HG02884 (cell line): Measurements from ENCODE around the gene TPMT.
"Not testable (repeated sequence)": the region's sequence is repeated elsewhere in the genome, so short reads cannot be mapped to it uniquely, and the experiment has no call there.

Experiments used
- ATAC-seq: cut with Tn5 transposase; IDR thresholded peaks from one replicate; pipeline ENCODE4 v1.9.1; 2021; ENCODE audit warnings: mild to moderate bottlenecking, moderate library complexity; ENCODE audit not compliant: unreplicated experiment

Gene TPMT

DNA sequence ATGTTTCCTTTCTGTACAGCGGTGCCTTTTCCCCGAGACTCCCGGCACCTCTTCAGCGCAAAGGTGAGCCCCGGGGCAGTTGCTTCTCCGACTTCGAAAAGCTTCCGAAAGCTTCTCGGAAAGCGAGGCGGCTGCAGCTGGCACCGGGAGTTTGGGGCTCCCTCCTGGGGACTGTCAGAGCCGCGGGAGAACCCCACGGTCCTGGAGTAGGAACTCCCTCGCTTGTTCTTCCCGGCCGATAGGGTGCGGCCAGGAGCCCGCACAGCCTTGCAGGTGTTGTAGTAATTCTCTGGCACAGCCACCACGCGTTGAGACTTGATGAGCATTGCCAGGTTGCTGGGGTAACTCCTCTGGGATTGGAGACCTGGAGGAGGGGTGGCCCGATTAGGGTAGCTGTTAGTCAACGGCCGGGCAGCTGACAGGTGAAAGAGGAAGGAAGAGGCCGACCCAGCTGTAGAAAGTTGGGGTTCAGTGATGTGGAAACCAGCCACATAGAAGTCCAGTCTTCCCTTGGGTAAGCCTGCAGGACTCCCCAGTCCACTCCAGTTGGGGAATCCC, 1.1 kb upstream of the TPMT start:
- ATAC-seq: peak; percentile 37

DNA sequence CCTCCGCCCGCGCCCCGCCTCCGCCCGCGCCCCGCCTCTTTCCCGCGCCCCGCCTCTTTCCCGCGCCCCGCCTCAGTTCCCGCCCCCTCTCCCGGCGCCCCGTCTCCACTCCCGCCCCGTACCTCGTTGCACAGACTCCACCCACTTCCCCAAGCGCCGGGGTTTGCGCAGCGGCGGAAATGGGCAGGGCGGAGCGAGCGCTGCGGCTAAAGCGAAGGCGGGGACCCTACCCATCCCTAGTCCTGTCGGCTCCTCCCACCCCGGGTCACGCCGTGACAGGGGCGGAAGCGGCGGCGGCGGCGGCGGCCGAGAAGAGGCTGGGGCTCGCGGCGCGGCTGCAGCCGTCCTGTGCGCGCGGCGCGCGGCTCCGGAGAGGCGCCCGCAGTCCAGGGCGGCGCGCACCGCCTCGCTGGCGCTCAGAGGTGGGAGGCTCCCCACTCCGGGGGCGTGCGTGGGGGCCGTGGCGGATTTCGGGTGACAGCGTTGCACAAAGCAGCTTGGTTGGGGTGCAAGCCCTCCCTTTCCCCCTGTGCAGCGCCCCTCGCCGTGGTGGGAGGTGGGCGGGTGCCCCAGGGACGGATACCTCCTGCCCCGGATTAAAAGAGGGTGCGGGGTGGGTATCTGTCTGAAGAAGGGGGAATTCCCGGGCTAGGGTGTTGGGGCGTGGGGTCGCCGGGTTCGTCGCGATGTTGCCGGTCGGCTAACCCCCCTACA, 430 bp upstream of the TPMT start, which contains the start of gene KDM1B:
TSS of gene KDM1B (plus strand) at position 273 of the 714 bp plus-strand sequence. CDS start 4,474 bp downstream, outside the sequence.
- ATAC-seq: peak; percentile 74

DNA sequence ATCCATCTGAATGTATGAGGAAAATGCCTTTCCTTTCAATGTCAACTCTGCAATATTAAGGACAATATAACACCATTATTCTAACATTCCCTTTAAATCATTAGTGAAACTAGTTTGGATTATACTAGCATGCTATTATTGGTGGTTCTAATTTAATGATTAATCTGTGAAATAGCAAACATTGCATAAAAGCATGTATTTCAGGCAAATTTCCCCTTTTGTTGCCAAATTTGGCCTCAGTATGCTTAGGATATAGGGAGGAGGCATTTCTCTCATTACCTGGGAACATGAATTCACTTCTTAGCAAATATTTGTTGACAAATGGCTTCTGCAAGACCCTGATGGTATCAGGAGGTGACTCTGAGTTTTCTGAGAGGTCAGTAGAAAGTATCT, 1.6 kb downstream of the TPMT start:
- no peak for ATAC-seq

DNA sequence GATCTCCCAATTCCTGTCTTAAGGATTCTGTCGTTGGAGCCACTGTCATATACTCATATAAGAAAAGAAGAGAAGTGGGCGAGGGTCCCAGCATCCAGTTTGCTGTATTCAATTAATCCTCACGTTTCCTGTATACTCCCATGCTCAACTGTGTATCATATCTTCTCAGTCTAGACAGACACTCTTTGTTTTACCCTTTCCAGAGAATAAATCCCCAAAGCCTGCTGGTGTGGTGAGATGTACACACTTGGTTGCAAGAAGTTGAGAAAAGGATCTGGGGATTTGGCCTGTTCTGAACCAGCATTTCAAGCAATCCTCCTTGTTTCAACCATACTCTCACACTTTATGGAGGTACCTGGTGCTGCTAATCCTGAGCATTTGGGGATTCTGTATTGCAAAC, 3.1 kb downstream of the TPMT start:
- ATAC-seq: no peak

DNA sequence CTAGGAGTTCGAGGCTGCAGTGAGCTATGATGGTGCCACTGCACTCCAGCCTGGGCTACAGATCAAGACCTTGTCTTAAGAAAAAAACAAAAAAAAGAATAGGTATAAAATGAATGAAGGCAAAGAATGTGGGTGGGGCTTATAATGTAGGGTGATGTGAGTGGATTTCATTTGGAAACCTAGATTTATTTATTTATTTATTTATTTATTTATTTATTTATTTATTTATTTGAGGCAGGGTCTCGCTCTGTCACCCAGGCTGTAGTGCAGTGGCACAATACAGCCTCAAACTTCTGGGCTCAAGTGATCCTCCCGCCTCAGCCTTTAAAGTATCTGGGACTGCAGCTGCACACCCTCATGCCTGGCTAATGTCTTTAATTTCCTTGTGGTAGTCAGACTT, 3.5 kb downstream of the TPMT start:
- not testable (repeated sequence) for ATAC-seq

DNA sequence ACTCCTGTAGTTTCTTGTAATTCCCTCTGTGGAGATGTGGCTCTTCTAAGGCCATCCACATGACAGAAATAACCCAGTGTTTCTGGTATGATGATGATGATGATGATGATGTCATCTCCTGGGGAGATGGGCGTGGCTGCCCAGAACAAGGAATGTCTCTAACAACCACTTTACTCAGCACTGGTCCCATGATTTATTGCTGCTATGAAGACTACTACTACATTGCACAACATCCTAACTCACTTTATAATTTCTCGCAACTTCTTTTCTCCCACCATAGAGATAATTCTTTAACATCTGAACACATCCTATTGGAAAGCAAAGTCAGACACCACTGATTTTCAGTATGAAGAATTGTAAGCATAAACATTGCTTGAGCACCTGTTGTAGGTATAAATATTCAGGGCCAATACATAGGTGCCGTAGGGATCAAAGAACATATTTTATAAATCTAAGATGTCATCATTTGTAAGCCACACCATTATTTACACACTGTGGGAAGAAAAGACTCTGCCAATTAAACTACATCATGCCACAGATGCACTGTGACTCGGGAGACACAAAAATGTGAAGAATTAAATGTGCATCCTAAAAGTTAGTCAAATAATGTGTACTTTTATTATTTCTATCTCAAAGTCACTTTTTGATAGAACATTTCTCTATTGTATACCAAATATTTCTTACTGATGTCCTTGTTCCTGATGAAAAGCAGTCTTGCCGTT, 6.4 kb downstream of the TPMT start:
- ATAC-seq: no peak

DNA sequence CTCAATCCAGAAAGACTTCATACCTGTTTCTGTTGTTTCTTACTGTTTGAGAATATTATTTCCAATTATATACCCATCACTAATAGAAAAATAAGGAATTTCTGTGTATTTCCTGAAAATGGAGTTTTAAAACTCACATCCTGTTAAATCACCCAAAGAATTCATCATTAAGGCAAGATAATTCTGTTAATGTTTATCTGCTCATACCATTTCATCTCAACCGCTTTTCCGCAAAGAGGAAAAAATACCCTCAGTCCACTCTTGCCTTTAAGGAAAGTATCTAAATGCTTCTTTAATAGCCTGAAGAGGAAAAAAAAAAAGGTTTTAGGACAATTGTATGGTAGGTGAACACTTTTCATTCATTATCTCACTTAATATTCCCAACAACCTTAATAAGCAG, 7.3 kb downstream of the TPMT start:
- no peak for ATAC-seq

DNA sequence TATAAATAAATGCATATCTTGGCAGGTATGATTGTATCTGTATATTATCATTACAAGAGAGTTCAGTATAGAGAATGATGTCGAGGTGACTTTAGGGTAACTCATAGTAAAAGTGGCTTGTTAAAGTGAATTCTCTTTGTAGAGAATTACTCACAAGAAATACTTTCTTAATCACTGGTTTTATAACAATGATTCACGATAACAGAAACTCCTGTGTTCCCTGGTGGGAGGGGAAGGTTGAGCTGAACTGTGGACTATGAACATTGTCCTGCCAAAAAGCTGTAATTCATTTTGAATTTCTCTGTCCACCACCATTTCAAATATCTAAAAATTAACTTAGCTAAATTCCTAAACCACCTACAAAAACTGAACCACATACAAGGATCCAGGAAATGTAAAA, 7.7 kb downstream of the TPMT start:
- ATAC-seq: no peak

DNA sequence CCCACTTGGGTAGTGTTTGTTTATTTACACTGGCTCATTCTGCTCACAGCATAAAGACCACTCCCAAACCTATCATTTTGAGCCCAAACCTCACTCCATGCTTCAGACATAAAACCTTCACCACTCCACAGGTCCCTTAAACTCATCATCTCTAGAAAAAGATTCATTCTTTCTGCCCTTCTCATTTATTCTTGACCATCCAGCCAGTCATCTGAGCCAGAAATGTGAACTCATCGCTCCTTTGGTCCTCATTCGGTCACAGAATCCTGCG, 12.4 kb downstream of the TPMT start:
- ATAC-seq: no peak

DNA sequence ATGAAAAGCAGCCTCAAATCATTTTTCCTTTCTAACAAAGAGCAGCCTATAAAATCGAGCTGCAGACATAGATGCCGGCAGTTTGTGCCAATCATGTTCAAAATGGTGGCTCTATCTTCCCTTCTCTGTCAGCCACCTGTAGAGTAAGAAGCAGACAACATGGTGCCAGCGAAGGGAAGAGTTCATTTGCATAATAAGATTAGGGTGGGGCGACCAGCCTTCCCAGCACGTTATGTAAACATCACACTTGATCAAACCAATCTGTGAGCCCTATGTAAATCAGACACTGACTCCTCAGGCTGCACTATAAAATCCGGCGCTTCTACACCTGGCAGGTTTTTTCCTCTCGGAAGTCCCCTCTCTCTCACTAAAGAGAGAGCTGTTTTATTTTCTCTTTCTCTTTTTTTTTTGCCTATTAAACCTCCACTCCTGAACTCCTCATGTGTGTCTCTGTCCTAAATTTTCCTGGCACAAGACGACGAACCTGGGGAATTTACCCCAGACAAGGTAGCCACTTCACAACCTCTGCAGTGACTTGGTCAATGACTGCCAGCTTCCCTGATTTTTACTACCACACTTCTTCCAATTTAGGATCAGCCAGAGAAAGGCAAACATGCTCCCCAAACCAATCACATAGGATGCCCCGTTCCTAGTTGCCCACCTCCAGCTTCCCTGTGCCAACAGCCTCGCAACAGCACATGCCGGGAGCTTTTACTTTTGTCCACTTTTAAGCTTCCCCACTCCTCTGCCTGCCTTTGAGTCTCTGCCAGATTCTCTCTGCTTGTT, 12.9 kb downstream of the TPMT start:
- ATAC-seq: no peak

DNA sequence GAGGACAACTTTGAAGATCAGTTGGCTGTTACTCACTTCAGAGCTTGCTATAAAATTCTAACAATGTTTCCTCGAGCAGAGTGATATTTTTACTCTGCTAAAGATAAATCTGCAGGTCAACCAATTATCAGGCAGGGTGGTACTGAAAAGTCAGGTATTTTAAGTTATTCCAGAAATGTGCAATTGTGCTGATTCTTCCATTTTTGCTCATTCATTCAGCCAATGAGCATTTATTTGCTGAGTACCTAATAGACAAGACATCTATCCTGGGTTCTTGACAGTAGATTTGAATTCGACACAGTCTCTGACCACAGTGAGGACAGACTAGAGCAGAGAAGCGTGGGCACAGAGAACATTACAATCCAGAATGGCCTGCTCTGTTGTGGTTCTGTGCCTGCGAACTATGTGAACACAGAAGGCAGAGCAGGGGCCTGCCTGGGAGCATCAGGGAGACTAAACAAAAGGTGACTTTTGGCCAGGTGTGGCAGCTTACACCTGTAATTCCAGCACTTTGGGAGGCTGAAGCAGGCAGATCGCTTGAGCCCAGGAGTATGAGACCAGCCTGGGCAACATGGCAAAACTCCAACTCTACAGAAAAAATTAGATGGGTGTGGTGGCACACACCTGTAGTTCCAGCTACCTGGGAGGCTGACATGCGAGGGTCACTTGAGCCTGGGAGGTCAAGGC, 14.8 kb downstream of the TPMT start:
- ATAC-seq: no peak

DNA sequence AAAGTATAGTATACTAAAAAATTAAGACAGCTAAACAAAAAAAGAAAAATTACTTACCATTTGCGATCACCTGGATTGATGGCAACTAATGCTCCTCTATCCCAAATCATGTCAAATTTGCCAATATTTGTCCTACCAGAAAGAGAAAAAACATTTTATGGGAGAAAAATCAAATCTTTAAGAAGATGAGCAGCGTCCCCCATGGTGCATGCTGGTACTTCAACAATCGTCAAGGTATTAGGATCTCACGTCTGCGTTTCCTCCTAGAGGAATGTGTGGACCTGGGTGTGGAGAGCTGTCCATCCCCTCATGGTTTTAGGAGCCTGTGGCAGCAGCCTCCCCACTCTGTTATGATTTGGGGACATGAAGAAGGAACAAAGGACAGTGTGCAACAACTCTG, 16.0 kb downstream of the TPMT start:
- no peak for ATAC-seq

DNA sequence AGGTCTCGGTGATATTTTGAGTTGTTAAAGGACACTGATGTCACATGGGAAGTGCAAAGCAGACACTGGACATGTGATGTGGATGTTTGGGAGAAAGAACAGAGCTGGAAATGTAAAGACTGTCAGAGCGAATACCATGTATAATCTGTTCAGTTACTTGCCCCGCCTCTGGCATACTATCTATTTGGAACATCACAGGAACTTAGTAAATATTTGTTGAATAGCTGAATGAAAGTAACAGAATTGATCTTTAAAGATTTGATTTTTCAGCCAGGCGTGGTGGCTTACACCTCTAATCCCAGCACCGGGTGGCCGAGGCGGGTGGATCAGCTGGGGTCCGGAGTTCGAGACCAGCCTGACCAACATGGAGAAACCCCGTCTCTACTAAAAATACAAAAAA, 18.6 kb downstream of the TPMT start:
- ATAC-seq: no peak

DNA sequence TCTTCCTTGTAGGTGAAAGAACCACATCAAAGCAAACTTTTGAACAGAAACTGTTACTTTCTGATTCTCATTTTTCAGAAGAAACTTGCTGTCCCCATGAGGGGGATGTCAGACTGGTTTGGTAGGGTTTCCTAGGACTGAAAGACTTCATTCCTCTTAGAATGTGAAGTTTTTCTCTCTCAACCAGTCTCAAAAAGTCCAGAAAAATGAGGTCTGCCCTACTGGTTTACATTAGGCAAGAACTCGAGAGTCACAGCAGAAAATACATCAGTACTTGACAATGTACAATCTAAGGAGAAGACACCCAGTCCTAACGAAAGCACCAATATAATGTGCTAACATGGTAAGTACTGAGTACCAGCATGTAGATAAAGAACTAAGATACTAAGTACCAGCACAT, 19.7 kb downstream of the TPMT start:
- ATAC-seq: no peak

DNA sequence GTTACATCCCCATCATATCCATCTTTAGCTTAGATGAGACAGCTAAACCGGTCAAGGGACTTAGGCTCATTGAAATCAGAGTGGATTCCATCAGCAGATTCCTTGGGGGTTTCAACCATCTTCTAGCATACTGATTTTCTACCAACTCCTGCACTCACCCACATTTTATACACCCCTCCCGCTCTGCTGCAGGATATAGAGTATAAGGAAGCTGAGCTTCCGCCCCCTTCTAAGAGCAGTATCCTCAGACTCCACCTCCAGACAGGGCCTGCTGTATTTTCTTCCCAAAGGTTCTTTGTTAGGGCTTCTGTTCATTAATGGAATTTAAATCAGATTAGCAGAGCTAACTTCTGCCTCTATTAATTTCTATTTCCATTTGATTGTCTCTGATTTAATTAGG, 22.5 kb downstream of the TPMT start:
- ATAC-seq: no peak

DNA sequence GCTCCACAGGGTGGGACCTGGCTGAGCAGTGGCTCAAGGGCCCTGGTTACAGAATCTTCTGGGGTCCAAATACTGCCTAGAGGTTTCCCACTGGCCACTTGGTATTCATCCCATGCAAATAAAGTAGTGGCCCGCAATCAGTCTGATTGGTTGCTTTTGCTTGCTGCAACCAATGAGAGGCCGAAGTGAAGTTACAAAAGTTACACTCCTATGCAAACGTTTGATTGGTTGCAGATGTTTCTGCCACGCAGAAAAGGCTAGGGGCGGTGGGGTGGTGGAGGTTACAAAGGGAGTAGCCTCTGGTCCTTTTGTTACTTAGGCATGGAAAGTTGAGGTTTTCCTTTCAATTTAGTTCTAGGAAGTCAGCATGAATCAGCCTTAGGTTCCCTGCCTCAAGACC, 28.8 kb downstream of the TPMT start:
- no peak for ATAC-seq

DNA sequence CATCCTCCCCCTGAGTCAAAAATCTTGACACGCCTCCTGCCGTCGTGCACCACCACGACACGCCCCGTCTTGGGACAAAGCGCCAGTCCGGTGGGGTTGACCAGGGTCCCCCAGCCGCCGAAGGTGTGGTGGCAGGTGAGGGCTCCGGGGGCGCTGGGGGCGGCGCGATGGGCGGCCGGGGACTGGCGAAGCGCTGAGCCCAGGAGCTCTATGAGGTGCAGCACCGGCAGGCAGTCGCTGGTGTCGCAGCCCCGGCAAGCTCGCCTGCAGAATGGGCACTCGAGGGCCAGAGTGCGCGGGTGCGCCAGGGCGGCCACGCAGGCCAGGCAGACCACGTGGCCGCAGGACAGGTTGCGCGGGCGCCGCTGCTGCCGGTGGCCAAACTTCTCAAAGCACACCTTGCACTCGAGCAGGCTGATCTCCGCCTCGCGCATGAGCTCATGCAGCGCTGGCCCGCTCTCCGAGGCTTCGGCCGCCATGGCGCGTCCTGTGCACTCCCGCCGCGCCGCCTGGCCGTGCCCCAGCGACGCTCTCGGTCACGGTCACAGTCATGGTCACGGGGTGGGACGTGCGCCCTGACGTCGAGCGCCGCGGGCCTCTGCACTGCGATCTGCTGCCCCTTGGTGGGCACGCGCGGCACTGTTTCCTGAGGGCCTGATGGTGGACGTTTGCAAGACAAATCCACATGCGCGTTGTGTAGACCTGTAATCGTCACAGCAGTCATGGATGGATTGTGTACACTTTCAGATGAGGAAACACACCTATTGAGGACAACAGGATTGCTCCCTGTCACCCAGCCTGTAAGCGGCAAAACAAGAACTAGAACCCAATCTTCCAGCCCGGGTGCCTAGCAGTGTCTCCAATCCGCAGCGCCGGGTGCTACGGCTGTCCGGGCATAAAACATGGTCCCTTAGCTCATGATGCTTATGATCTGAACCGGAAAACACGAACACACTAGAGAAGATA, 32.5 kb downstream of the TPMT start, which contains the start of gene NHLRC1:
TSS of gene NHLRC1 (minus strand) at position 550 of the 966 bp plus-strand sequence. CDS start at position 479, 71 bp downstream.
- ATAC-seq: peak; percentile 100

DNA sequence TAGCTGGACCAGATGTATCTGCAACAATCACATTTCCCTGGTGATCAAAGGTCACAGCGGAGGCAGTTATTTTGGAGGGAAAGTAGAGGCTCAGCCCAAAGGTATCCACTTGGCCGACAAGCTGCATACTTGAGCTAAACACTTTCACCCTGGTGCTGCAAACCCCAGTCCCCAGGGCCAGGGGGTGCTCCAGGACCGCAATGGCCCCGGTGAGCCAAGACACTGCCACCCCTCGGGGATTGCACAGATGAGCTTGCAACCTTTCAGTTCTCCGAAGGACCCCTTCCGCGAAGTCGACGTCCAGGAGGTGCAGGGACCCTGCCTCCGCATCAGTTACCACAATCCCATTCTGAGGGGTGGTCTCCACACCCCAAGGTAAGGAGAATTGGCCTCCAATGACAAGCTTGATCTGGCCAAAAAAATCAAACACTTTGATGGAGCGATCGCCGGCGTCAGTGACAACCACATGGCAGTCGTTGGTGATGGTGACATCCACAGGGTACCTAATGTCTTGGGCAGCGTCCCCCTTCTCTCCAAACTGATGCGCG, 33.2 kb downstream of the TPMT start:
- ATAC-seq: no peak

DNA sequence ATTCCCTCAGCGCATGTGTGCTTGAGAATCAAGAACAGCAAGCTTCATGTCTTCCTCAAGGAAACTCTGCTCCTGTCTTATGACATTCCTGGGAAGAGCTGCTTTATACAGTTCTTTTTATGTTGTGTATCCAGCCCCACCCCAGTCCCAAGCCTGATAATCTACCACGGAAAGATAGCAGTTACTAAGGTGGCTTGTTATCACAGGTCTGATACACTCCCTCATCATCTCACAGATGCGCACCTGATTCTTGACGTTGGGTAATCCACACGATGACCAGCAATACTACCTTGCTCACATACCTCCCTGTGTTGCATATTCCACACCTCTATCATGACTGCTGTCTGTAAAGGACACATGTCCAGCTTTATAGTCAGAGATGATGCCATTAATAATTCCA, 35.6 kb downstream of the TPMT start:
- no peak for ATAC-seq

DNA sequence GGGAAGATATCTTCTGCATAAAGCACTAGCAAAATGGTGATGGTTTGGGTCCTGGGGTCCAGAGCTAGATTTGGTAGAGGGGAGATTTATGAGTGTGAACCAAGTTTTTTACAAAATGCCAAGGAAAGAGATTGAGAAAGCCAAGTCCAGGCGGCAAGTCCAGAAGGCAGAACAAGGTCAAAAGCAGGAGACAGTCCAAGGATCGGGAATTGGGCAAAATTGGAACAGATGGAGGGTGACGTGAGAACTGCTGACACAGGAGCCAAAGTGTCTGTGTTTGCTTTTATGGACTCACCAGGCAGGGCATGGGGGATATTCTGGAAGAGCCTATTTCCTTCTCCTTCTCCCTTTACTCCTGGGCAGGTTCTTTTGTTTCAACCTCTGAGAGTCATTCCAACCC, 36.5 kb downstream of the TPMT start:
- ATAC-seq: no peak
